ENCODE measurements around the gene ZMAT5.

Gene ZMAT5

DNA sequence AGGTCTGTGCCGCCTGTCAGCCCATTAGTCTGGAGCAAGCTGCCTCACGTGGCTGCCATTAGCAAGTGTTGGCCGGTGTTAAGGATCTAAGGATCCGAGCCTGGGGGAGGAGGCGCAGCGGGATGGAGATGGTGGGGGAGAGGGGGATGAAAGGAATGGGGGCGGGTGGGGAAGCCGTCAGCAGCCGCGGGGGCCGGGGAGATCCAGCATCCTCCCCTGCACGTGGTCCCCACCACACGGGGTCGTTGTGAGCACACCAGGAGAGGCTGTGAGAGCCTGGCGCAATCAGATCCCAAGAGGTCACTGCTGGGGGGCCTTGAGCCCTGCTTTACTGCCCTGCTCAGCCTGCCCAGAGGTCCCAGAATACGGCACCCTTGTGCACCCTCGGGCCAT, 39.7 kb downstream of the ZMAT5 start:
- no peak overlapping the region for H3K4me3 ChIP-seq (ENCODE audit: control insufficient read depth, low read depth, low read length)
- DNase-seq (ENCODE audit: low read depth) = peak; percentile 49
- TF ChIP-seq CTCF (conservative IDR thresholded peaks at IDR 0.05; ENCODE audit: control insufficient read depth, insufficient read depth, low read depth, low read length) = peak; percentile 44

GRCh38 chr22:29726512-29727130, 40.2 kb downstream of the ZMAT5 start:
- peak; percentile 29 for DNase-seq (ENCODE audit: low read depth)
- no peak for TF ChIP-seq CTCF (conservative IDR thresholded peaks at IDR 0.05; ENCODE audit: control insufficient read depth, insufficient read depth, low read depth, low read length)
- H3K4me3 ChIP-seq (ENCODE audit: control insufficient read depth, low read depth, low read length) = no peak overlapping the region

- no peak overlapping the region for H3K4me3 ChIP-seq (ENCODE audit: control insufficient read depth, low read depth, low read length)
- no peak for DNase-seq (ENCODE audit: low read depth)
- no peak for TF ChIP-seq CTCF (conservative IDR thresholded peaks at IDR 0.05; ENCODE audit: control insufficient read depth, insufficient read depth, low read depth, low read length)
Measured at GRCh38 chr22:29726106-29726505, 40.7 kb downstream of the ZMAT5 start.

DNA sequence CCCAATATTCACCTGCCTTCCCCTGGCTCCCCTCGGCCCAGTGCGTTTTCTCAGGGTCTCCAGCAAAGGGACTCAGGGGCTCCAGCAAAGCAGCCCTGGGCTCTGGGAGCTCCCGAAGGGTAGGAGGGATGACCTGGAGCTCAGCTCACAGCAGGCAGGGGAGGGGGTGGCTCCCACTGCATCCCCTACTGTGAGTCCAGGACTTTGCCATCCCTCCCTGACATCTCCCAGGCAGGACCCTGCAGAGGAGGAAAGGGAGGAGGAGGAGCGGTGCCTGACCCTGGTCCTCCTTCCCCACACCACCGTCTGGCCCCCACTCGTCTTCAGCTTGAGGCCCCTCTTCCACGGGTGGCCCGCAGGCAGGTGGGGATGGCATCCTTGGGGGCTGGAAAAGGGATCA, 42.0 kb downstream of the ZMAT5 start:
- no peak overlapping the region for H3K4me3 ChIP-seq (ENCODE audit: control insufficient read depth, low read depth, low read length)
- TF ChIP-seq CTCF (conservative IDR thresholded peaks at IDR 0.05; ENCODE audit: control insufficient read depth, insufficient read depth, low read depth, low read length) = no peak
- no peak for DNase-seq (ENCODE audit: low read depth)

DNA sequence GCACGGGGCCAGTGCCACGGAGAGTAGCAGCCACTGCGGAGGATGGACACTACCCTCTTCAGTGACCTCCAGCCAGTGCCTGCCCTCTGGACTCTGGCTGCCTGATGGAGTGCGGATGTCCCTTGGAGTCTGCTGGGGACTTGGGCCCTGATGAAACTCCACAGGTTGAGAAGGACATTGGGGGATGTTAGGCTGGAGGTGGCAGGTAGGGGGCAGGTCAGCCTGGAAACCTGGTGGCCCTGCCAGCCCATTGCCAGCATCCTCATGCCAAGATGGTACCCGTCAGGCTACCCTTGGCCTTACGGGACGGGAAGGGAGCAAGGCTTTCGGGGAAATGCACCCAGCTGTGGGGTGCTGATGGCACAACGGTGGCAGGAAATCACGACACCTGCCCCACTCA, 43.0 kb downstream of the ZMAT5 start:
- TF ChIP-seq CTCF (conservative IDR thresholded peaks at IDR 0.05; ENCODE audit: control insufficient read depth, insufficient read depth, low read depth, low read length) = no peak
- no peak overlapping the region for H3K4me3 ChIP-seq (ENCODE audit: control insufficient read depth, low read depth, low read length)
- no peak for DNase-seq (ENCODE audit: low read depth)

DNA sequence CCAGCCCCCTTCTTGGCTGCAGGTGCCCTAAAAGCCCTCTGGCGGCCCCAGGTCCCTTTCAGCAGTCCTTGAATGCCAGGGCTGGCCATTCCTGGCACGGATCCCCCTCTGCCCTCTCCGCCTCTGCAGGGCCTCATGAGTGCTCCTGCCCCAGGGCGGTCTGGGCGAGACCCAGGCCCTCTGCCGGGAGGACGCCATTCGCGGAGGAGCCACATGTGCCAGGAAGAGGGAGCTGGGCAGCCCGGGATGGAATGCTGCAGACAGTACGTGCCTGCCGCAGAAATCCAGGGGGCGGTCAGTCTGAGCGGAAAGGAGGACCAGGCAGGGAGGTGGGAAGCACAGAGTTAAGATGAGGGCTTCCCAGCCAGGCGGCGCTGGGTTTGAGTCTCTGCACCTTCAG, 44.2 kb downstream of the ZMAT5 start:
- H3K4me3 ChIP-seq (ENCODE audit: control insufficient read depth, low read depth, low read length) = no peak overlapping the region
- no peak for TF ChIP-seq CTCF (conservative IDR thresholded peaks at IDR 0.05; ENCODE audit: control insufficient read depth, insufficient read depth, low read depth, low read length)
- DNase-seq (ENCODE audit: low read depth) = no peak

GRCh38 chr22:29722151-29722550, 44.7 kb downstream of the ZMAT5 start:
- no peak for TF ChIP-seq CTCF (conservative IDR thresholded peaks at IDR 0.05; ENCODE audit: control insufficient read depth, insufficient read depth, low read depth, low read length)
- no peak for DNase-seq (ENCODE audit: low read depth)
- no peak overlapping the region for H3K4me3 ChIP-seq (ENCODE audit: control insufficient read depth, low read depth, low read length)
